Heart right ventricle (tissue), 16 donors: ENCODE measurements around the gene CGREF1. TPM values are rescaled to one million over a fixed set of nuclear protein-coding genes. Genes with fewer than 3 reads are reported as not detected.

Experiments
- ATAC-seq, 8 donors: fragments of 200-7000 bp; cut with Tn5 transposase; one replicate each; pipeline ENCODE4 v1.9.1; 2020; ENCODE audit warnings: mild to moderate bottlenecking in 8 of 8, moderate library complexity in 8 of 8, moderate number of reproducible peaks in 1 of 8
- DNase-seq, 2 donors: peaks; one replicate each; pipeline ENCODE4 v3.0.0-alpha.2; 2020
- H3K27ac ChIP-seq, 10 donors: fragments of 200-600 bp; sonication (generic) in 2 of 10; one replicate each; pipeline versions ENCODE4 v1.5.0 to v1.8.0; 2020 to 2022; ENCODE audit warnings: mild to moderate bottlenecking in 3 of 10
- H3K27me3 ChIP-seq, 7 donors: fragments of 200-600 bp; one replicate each; pipeline ENCODE4 v1.8.0; 2021 to 2022; ENCODE audit warnings: mild to moderate bottlenecking in 2 of 7
- H3K36me3 ChIP-seq, 9 donors: fragments of 200-600 bp; sonication (generic) in 1 of 9; one replicate each; pipeline versions ENCODE4 v1.5.0 to v1.8.0; 2020 to 2022; ENCODE audit warnings: mild to moderate bottlenecking in 2 of 9
- H3K4me1 ChIP-seq, 9 donors: fragments of 200-600 bp; sonication (generic) in 1 of 9; one replicate each; pipeline versions ENCODE4 v1.5.0 to v1.8.0; 2020 to 2022; ENCODE audit warnings: mild to moderate bottlenecking in 4 of 9
- H3K4me3 ChIP-seq, 10 donors: fragments of 200-600 bp; sonication (generic) in 2 of 10; one replicate each; pipeline versions ENCODE4 v1.5.0 to v1.8.0; 2020 to 2022; ENCODE audit warnings: mild to moderate bottlenecking in 7 of 10, moderate library complexity in 2 of 10
- H3K9me3 ChIP-seq, 11 donors: fragments of 200-600 bp in 10 of 11; sonication (generic) in 2 of 11; one replicate each; pipeline versions ENCODE4 v1.5.0 to v1.8.0; 2013 to 2022; ENCODE audit warnings: mild to moderate bottlenecking in 2 of 11, control low read depth in 1 of 11, moderate library complexity in 1 of 11
- CTCF ChIP-seq, 9 donors: fragments of 200-600 bp; sonication (generic) in 2 of 9; IDR thresholded peaks; one replicate each; pipeline versions ENCODE4 v1.5.0 to v1.8.0; 2021 to 2022; ENCODE audit warnings: antibody characterized with exemption in 9 of 9, mild to moderate bottlenecking in 5 of 9, moderate library complexity in 1 of 9
- WGBS, 2 donors: extraction: QIAGEN DNeasy Blood & Tissue Kit; methylation state at CpG; one replicate each; pipeline ENCODE4 v1.1.7; 2013; ENCODE audit warnings: inconsistent platforms in 1 of 2; 5-methylcytosine and 5-hydroxymethylcytosine counted together
- intact Hi-C, 10 donors: fragments of 100-400 bp; cut with DNase I; formaldehyde crosslinking; loops; one replicate each; pipeline versions ENCODE4 v1.11.1 to v1.14.2; 2022
- polyA plus RNA-seq, 2 donors: library from polyadenylated mRNA; stranded (reverse); fragments of 200-250 nt; gene quantifications; one replicate each; pipeline ENCODE4 v1.2.3, GENCODE V29; 2013
- total RNA-seq, 10 donors: library from RNA; stranded (reverse); fragmentation: NEBNext Ultra II Directional in 3 of 10; extraction: Animal tissue kit (Norgen Biotek cat#: 25700) in 3 of 10; gene quantifications; one replicate each; pipeline versions ENCODE4 v1.2.1 to v1.2.4, GENCODE V29; 2021 to 2023
- donor health status: Arrhythmogenic right ventricular cardiomyopathy.
- donor health status: ischemic (EF 13 %, LVEDD 7.1; RV severe dilation, severe dysfunction).
- donor health status: healthy with polysubstance abuse.
- donor health status: DM: no; HTN: yes; CAD: no.
- donor health status: DM: no; HTN: no; CAD: no.
- donor health status: ischemic (EF 25% LVEDD 6.9; RV normal size, moderate dysfunction).
- donor health status: ischemic (EF 25% LVEDD 5.7; RV mildly dilated, moderate dysfunction).
- donor health status: healthy.
- donor health status: DM: yes; HTN: yes; CAD: no.
- donor health status: Ischemic cardiomyopathy.
- donor health status: ischemic (EF 35%, LVEDD 5.7; RV mildly dilated, moderate dysfunction).
- donor health status: nonischemic (EF 11% LVEDD 7.7; RV severe dilation, severe dysfunction).
- donor health status: DM: yes; HTN: yes; CAD: no.
- donor health status: PGD.
- donor health status: ischemic (EF 29% LVEDD 5.4; RV normal size, mild dysfunction).
- donor health status: nonischemic (EF 23%, LVEDD 6.1; RV moderate dilation, normal function).

The CGREF1 gene
- total and polyA plus RNA-seq, 12 donors, result 0.21 to 1.2 (median 0.68) TPM

GRCh38 chr2:27082773-27083409 lies 36.0 kb downstream of the CGREF1 start:
- no peaks in the 10 kb centered on the region for H3K27me3 ChIP-seq
- H3K4me3 ChIP-seq, result peak overlapping the region in 1 of 10 donors; percentile 64
- no peak for DNase-seq
- H3K4me1 ChIP-seq, result peaks cover 10 to 68% (median 53%) of the 10 kb centered on the region in 9 donors
- H3K36me3 ChIP-seq, result peaks cover 0 to 13% (median 0%) of the 10 kb centered on the region in 9 donors
- no peak for TF ChIP-seq CTCF (IDR thresholded peaks at IDR 0.05)
- H3K9me3 ChIP-seq, result no peaks in the 10 kb centered on the region
- ATAC-seq, result no peak
- peak overlapping the region in 1 of 10 donors; percentile 83 for H3K27ac ChIP-seq
- intact Hi-C loops, result loop anchor here in 6 of 10 donors (5.0 to 10.0 kb wide), 4 partner anchors 48 to 121 kb away; partner anchors contain the start of gene TMEM214 (in 4 of the 6)
- WGBS, 2 donors, result 84 to 88% methylated on average over 26 to 27 of the region's 27 CpGs

- DNase-seq (no peak), ATAC-seq (no peak)
- TF ChIP-seq CTCF (IDR thresholded peaks at IDR 0.05), result no peak
- peaks cover 6 to 69% (median 53%) of the 10 kb centered on the region in 9 donors for H3K4me1 ChIP-seq
- H3K9me3 ChIP-seq, result no peaks in the 10 kb centered on the region
- no peaks in the 10 kb centered on the region for H3K27me3 ChIP-seq
- WGBS, 2 donors, result 89 to 91% methylated on average over 38 of the region's 38 CpGs
- peak overlapping the region in 9 of 10 donors; percentile 66 to 89 (median 79) for H3K27ac ChIP-seq
- intact Hi-C loops, result loop anchor here in 6 of 10 donors (2.0 to 10.0 kb wide), 5 partner anchors 47 to 121 kb away; partner anchors contain the start of gene TMEM214 (in 4 of the 6)
- peaks cover 0 to 13% (median 0%) of the 10 kb centered on the region in 9 donors for H3K36me3 ChIP-seq
- H3K4me3 ChIP-seq, result peak overlapping the region in 2 of 10 donors; percentile 64 to 68
Measured at GRCh38 chr2:27081984-27082772, 36.8 kb downstream of the CGREF1 start.

GRCh38 chr2:27080603-27080936 lies 38.4 kb downstream of the CGREF1 start:
- peak overlapping the region in 8 of 10 donors; percentile 81 to 90 (median 86) for H3K27ac ChIP-seq
- ATAC-seq, result no peak

More at GRCh38 chr2:27080603-27080936, 38.4 kb downstream of the CGREF1 start:
- H3K4me3 ChIP-seq, result peak overlapping the region in 9 of 10 donors; percentile 0 to 68 (median 63)
- no peak for DNase-seq
- 75 to 86% methylated on average over 14 of the region's 14 CpGs for WGBS, 2 donors
- intact Hi-C loops, result loop anchor here in 6 of 10 donors (2.0 to 10.0 kb wide), 5 partner anchors 46 to 120 kb away; partner anchors contain the start of gene TMEM214 (in 4 of the 6)
- H3K4me1 ChIP-seq, result peaks cover 4 to 68% (median 49%) of the 10 kb centered on the region in 9 donors
- peaks cover 0 to 13% (median 0%) of the 10 kb centered on the region in 9 donors for H3K36me3 ChIP-seq
- no peak for TF ChIP-seq CTCF (IDR thresholded peaks at IDR 0.05)
- H3K9me3 ChIP-seq, result no peaks in the 10 kb centered on the region
- no peaks in the 10 kb centered on the region for H3K27me3 ChIP-seq
